GM19468 (cell line): Measurements from ENCODE around the gene GLCE.
A peak's percentile ranks its signal among the peaks of the same experiment; 100 is the strongest.

Source experiments
- ATAC-seq: cut with Tn5 transposase; IDR thresholded peaks from one replicate; pipeline ENCODE4 v1.9.1; 2021; ENCODE audit warnings: mild to moderate bottlenecking, moderate library complexity, moderate number of reproducible peaks; ENCODE audit not compliant: unreplicated experiment; ENCODE audit errors: extremely low read depth

Gene GLCE

GRCh38 chr15:69160141-69160993 lies at the start of gene GLCE:
TSS of gene GLCE (plus strand) at chr15:69160635. CDS start at chr15:69255807, 95,172 bp downstream.
- ATAC-seq: peak; percentile 83

- no peak for ATAC-seq
Measured at GRCh38 chr15:69114331-69114928, 46.0 kb upstream of the GLCE start.

DNA sequence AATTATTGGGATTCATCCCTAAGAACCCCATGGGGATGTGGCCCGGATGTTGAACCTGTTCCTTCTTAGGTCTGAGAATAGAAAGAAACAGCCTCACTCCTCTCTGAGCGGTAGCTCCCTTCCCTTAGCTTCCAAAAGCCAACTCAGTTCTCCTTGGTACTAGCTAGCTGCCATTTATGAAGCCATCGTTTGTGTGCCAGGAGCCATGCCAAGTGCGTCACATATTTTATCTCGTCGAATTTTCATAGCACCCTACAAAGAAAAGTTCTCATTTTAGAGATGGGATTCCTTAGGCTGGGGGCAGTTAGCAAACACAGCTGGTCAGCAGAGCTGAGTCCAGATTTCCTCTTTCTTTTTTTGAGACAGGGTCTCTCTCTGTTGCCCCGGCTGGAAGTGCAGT lies 45.4 kb upstream of the GLCE start:
- no peak for ATAC-seq

GRCh38 chr15:69116391-69116790 lies 44.0 kb upstream of the GLCE start:
- ATAC-seq: no peak

DNA sequence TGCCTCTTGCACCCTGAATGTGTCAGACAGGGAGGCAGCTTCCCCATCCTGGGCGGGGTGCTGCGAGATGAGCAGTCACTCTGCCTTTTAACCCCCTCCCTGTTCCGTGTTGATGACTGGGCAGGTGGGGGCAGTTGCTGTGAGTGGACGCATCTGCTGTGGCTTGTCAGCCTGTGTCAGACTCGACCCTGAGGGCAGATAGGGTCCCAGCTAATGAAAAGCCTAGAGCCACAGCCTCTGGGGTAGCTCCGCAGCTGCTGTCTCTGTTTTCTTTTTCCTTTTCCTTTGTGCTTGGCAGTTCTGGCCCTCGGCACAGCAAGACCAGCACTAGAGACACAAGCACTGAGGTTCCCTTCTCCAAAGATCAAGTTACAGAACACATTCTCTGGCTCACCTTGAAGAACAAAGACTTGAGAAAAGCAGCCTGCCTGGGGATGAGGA lies 43.0 kb upstream of the GLCE start:
- no peak for ATAC-seq

GRCh38 chr15:69118089-69118488 lies 42.3 kb upstream of the GLCE start:
- no peak for ATAC-seq

DNA sequence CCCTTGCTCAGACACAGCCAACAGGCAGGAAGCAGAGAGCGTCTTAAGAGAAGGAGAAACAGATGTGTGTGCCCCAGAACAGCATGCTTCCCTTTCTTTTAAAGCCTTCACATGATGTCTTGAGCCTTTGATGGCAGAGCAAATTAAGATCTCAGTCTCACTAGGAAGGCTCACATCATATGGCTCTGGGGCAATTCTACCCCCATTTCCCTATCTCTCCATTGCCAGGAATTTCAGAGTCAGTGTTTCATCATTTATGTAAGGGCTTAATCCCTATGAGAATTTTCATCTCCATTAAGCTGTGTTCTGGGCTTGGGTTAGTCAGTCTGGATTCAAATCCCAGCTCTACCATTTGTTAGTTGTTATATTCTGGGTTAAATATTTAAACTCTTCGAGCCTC lies 41.4 kb upstream of the GLCE start:
- no peak for ATAC-seq

DNA sequence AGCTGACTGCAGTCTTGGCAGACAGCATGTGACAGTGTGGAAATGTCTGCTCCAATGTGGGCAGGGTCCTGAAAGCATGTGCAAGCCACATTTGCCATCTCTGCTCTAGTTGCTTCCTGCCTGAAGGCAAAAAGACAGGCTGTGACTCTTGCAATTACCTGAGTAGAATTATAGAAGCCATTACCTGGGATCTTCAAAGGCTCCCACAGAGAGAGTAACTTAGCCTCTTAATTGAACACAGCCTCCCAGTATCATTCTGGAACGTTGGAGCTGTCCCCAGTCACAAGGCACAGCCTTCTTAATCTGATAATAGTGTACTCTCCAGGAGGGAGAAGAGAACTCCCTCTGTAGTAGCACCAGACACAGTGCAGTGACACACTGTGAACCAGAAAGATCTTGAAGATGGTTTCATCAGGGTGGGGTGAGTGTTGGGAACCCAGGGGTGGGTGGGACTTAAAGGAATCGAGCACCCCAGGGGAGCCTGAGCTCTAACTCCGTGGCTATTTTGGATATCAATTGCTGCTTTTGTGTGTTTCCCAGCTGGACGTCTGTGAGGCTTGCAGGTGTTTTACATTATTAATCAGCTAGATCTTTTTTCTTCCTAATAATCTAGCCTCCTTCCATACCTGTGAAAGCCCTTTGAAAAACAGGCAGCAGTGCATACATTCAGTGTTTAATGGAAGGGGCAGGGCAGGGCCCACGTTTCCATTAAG lies 40.6 kb upstream of the GLCE start:
- ATAC-seq: no peak

- ATAC-seq: no peak
Measured at GRCh38 chr15:69120732-69121131, 39.7 kb upstream of the GLCE start.

DNA sequence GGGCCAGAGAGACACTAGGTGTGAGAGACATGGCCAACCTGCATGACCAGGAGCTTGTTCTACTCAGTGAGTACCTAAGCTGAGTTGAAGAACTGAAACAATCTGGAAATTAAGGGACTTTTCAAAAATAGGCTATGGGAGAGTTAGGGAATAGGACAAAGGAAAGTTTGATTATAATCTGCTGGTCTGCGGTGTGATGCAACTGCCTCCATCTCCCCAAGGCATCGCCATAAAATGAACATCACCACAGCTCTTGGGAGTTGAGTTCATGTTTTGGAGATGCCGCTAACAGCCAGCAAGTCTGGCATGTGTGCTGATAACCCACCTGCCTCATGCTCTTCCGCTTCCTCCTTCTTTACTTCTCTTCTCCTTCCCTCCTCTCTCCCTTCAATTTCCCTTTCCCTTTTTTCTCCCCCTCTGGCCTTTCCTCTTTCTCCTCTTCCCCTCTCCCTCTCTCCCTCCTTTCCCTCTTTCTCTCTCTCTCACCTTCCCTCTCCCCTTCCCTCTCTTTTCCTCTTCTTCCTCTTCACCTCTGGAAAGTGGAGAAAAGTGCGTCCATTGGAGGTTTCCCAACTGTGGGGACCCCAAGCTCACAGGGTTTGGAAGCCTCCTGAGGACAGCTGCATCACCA lies 39.1 kb upstream of the GLCE start:
- ATAC-seq: no peak

DNA sequence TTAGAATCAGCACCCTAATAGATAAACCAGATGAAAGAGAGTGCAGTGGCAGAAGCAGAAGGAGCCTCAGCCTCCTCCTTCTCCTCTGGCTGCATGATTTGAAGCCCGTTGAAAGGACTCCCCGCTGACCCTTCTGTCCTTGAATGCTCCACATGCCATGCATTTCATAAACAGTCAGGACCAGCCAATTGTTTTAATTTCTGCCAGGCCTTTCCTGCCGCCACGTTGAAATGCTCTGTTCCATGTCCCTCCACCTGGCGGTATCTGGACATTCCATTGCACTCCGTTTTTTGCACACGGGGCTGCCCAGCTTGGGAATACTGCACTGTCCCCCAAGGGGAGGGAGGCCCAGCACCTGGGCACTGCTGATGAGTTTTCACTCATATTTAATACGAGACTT lies 35.2 kb upstream of the GLCE start:
- no peak for ATAC-seq

DNA sequence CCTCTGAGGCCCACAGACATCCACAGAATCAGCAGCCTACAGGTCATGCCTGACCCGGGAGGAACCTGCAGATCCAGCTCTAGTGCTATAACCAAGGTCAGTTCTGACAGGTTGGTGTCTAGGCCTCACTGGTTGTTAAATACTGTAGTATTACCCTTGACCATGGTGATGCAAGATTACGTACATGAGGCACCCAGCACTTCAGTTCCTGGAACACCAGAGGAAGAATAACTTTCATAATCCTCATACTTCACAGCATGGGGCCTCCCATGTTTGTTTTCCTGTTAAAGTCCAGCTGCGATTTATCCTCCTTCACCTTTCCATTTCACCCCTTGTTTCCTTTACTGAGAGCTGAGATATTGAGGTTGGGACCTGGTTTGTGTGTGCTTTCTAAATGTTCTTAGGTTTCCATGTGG lies 34.4 kb upstream of the GLCE start:
- ATAC-seq: no peak

DNA sequence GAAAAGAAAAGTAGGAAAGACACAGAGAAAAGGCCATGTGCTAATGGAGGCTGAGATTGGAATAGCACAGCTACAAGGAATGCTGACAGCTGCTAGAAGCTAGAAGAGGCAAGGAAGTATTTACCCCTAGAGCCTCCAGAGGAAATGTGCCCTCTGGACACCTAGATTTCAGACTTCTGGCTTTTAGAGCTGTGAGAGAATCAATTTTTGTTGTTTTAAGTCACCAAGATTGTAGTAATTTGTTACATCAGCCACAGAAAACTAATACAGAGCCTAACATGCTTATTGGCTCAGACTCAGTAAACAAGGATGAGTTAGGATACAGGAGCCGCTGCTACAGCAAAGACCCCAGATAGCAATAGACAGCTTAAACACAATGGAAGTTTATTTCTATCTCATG lies 33.1 kb upstream of the GLCE start:
- ATAC-seq: no peak

DNA sequence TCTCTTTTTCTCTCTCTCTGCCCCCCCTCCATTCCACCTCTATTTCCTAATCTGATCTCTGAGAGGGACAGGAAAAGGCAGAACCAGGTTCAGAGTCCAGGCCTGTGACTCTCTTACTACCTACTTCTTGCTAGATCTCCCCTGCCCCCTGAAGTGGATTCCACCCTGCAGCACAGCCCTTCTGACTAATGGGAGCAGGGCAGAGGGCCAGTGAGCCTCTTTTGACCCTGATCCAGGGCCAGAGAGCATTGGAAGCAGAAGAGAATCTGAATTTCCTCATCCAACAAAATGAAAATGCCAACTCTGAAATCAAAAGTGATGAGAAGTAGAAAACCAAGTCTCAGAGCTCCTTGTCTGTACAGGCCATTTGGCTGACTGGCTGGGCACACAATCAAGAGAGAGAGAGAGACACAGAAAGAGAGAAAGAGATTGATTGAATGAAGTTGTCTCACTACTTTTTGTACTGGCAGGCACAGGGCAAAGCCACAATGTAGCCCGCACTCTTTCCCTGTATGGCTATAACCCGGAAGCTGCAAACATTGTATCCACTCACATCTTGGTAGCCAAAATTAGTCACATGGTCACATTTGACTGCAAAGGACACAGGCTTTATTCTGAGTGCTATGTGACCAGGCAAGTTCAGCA lies 31.6 kb upstream of the GLCE start:
- ATAC-seq: no peak

- no peak for ATAC-seq
Measured at GRCh38 chr15:69131362-69132220, 28.8 kb upstream of the GLCE start.

GRCh38 chr15:69132430-69132829 lies 28.0 kb upstream of the GLCE start:
- no peak for ATAC-seq

GRCh38 chr15:69132977-69133861 lies 27.2 kb upstream of the GLCE start:
- no peak for ATAC-seq

- no peak for ATAC-seq
Measured at GRCh38 chr15:69133862-69134519, 26.4 kb upstream of the GLCE start.
